A549 (cell line): ENCODE results near the gene KCNG1. TPM values are rescaled to one million over a fixed set of nuclear protein-coding genes. Genes with fewer than 3 reads are reported as not detected.
"Not testable (repeated sequence)": the region's sequence is repeated elsewhere in the genome, so short reads cannot be mapped to it uniquely, and the experiment has no call there.

Source experiments
- ATAC-seq, 2 experiments: fragments of 200-7000 bp in 1 of 2; fragments of >200 bp in 1 of 2; cut with Nextera tagmentation in 1 of 2; cut with Tn5 transposase in 1 of 2; 3 replicates each; pipeline versions ENCODE4 v1.8.0 to v1.9.1; 2018 to 2020; ENCODE audit warnings: mild to moderate bottlenecking in 1 of 2, moderate library complexity in 1 of 2
- CTCF ChIA-PET: fragments of 300-600 bp; sonication (Branson Sonifier 250); formaldehyde crosslinking; extraction: SDS; loops from one replicate; lab custom pipeline; 2021; ENCODE audit warnings: antibody characterized with exemption, inconsistent platforms; lab: Yijun Ruan, JAX
- POLR2A ChIA-PET: fragments of 350-600 bp; formaldehyde crosslinking; extraction: SDS; loops from one replicate; lab custom pipeline; 2021; ENCODE audit warnings: antibody characterized with exemption, inconsistent platforms; lab: Yijun Ruan, JAX
- DNase-seq, 2 experiments: peaks; one replicate each; pipeline versions ENCODE4 v3.0.0 to v3.0.0-alpha.2; 2011 to 2016; ENCODE audit warnings: low read depth in 1 of 2, low spot score in 1 of 2
- FAIRE-seq: peaks from 2 replicates; lab custom pipeline; 2011; peaks lifted over from hg19 to GRCh38; lab: Jason Lieb, UNC
- H3K27ac ChIP-seq, 2 experiments: fragments of >200 bp; sonication (Bioruptor Twin); formaldehyde crosslinking; 3 replicates each; pipeline ENCODE4 v1.5.1; 2016 to 2017
- H3K4me1 ChIP-seq: fragments of >200 bp; sonication (Bioruptor Twin); formaldehyde crosslinking; 3 replicates; pipeline ENCODE4 v1.6.1; 2016
- H3K4me2 ChIP-seq: fragments of >200 bp; sonication (Bioruptor Twin); formaldehyde crosslinking; 3 replicates; pipeline ENCODE4 v1.6.1; 2016
- H3K4me3 ChIP-seq: fragments of >200 bp; sonication (Bioruptor Twin); formaldehyde crosslinking; 3 replicates; pipeline ENCODE4 v1.5.1; 2016
- H3K9me3 ChIP-seq: fragments of >200 bp; sonication (Bioruptor Twin); formaldehyde crosslinking; 3 replicates; pipeline ENCODE4 v1.6.1; 2016
- BCL3 ChIP-seq: fragments of >200 bp; sonication (Bioruptor Twin); formaldehyde crosslinking; IDR thresholded peaks from 3 replicates; pipeline ENCODE4 v1.6.1; 2016
- CHD2 ChIP-seq: fragments of 150-350 bp; IDR thresholded peaks from 2 replicates; pipeline ENCODE4 v1.6.1; 2014; ENCODE audit warnings: low read length; ENCODE audit not compliant: partially characterized antibody
- CHD4 ChIP-seq: fragments of 200-600 bp; sonication (generic); IDR thresholded peaks from 2 replicates; pipeline ENCODE4 v1.6.1; 2016; ENCODE audit warnings: antibody characterized with exemption, mild to moderate bottlenecking, borderline replicate concordance
- EHMT2 ChIP-seq: fragments of 200-600 bp; sonication (generic); IDR thresholded peaks from 2 replicates; pipeline ENCODE4 v1.6.1; 2016; ENCODE audit warnings: antibody characterized with exemption, low read depth, mild to moderate bottlenecking, moderate library complexity
- ELK1 ChIP-seq: fragments of 150-350 bp; IDR thresholded peaks from 2 replicates; pipeline ENCODE4 v1.6.1; 2014; ENCODE audit warnings: low read depth, mild to moderate bottlenecking, low read length
- EP300 ChIP-seq, 2 experiments: fragments of >200 bp; sonication (Bioruptor Twin); formaldehyde crosslinking; IDR thresholded peaks; 2 replicates in 1 of 2; 3 replicates in 1 of 2; pipeline ENCODE4 v1.6.1; 2016 to 2017
- FOSB ChIP-seq: fragments of 250-450 bp; sonication (Bioruptor Pico); IDR thresholded peaks from 2 replicates; pipeline ENCODE4 v1.5.0; 2020; ENCODE audit warnings: mild to moderate bottlenecking, moderate library complexity
- GATA3 ChIP-seq: IDR thresholded peaks from 2 replicates; pipeline ENCODE4 v1.6.1; 2012; ENCODE audit warnings: borderline replicate concordance
- HDAC2 ChIP-seq: fragments of 200-600 bp; sonication (generic); IDR thresholded peaks from 2 replicates; pipeline ENCODE4 v1.6.1; 2016
- JUN ChIP-seq, 2 experiments: fragments of >200 bp; sonication (Bioruptor Twin); formaldehyde crosslinking; IDR thresholded peaks; 2 replicates in 1 of 2; 3 replicates in 1 of 2; pipeline ENCODE4 v1.6.1; 2016 to 2017
- KDM5A ChIP-seq: fragments of 200-600 bp; sonication (generic); IDR thresholded peaks from 2 replicates; pipeline ENCODE4 v1.6.1; 2016; ENCODE audit warnings: antibody characterized with exemption, mild to moderate bottlenecking
- MAZ ChIP-seq: fragments of 150-350 bp; IDR thresholded peaks from 2 replicates; pipeline ENCODE4 v1.6.1; 2014; ENCODE audit warnings: antibody characterized with exemption, low read depth, low read length, borderline replicate concordance
- NFE2L2 ChIP-seq: fragments of 150-350 bp; conservative IDR thresholded peaks from 2 replicates; pipeline ENCODE4 v1.6.1; 2014; ENCODE audit warnings: low read length
- RARB ChIP-seq: fragments of 250-450 bp; sonication (Bioruptor Pico); IDR thresholded peaks from 2 replicates; pipeline ENCODE4 v1.8.0; 2021; ENCODE audit warnings: mild to moderate bottlenecking, moderate library complexity
- RCOR1 ChIP-seq: fragments of 150-350 bp; IDR thresholded peaks from 2 replicates; pipeline ENCODE4 v1.6.1; 2014; ENCODE audit warnings: antibody characterized with exemption, low read length, low read depth
- TP53 ChIP-seq: fragments of 250-450 bp; sonication (Bioruptor Pico); IDR thresholded peaks from 2 replicates; pipeline ENCODE4 v1.5.0; 2021; ENCODE audit warnings: mild to moderate bottlenecking, moderate library complexity
- USF2 ChIP-seq: fragments of 450-650 bp; IDR thresholded peaks from 2 replicates; pipeline ENCODE4 v1.6.1; 2014; ENCODE audit warnings: antibody characterized with exemption
- ZNF302 ChIP-seq: fragments of 250-450 bp; sonication (Bioruptor Pico); IDR thresholded peaks from 2 replicates; pipeline ENCODE4 v1.9.0; 2021; ENCODE audit warnings: inconsistent platforms, mild to moderate bottlenecking, moderate library complexity
- ZSCAN20 ChIP-seq: fragments of 250-450 bp; sonication (Bioruptor Pico); IDR thresholded peaks from 2 replicates; pipeline ENCODE4 v1.8.0; 2022; ENCODE audit warnings: mild to moderate bottlenecking, moderate library complexity
- WGBS: methylation state at CpG from one replicate; pipeline ENCODE4 v1.1.6; 2017; ENCODE audit errors: missing lambda C conversion rate; 5-methylcytosine and 5-hydroxymethylcytosine counted together
- polyA plus RNA-seq, 4 experiments: library from polyadenylated mRNA; depleted of rRNA in 3 of 4; stranded (reverse); fragments of >200 nt; fragmentation: RNase III in 1 of 4; extraction: RNeasy Plus Mini Kit Qiagen cat#74134 plus additional on column Dnase treatment in 1 of 4; gene quantifications; 2 replicates in 3 of 4; 3 replicates in 1 of 4; pipeline ENCODE4 v1.2.3, GENCODE V29; 2011 to 2017

The KCNG1 gene
- polyA plus RNA-seq, 2 of the 4 experiments (the other 2 are of a cell fraction): 8.5 to 12.3 TPM

GRCh38 chr20:50980071-50980681 lies 42.7 kb downstream of the KCNG1 start (continued):
- TF ChIP-seq USF2 (no peak), EHMT2 (no peak), RARB (no peak), JUN (IDR thresholded peaks at IDR 0.05) (peak in 1 of 2 experiments; percentile 49; a peak in 1 of 5 replicates), CHD4 (no peak), NFE2L2 (no peak)

- FAIRE-seq, H3K4me2 ChIP-seq, H3K27ac ChIP-seq, POLR2A ChIA-PET, H3K9me3 ChIP-seq, DNase-seq, H3K4me3 ChIP-seq, ATAC-seq: not testable (repeated sequence)
- H3K4me1 ChIP-seq: peaks cover 41% of the 10 kb centered on the region
- 90% methylated on average over 4 of the region's 4 CpGs for WGBS
- CTCF ChIA-PET: interaction anchor here (0.9 to 1.9 kb wide), 2 partner anchors 9 to 329 kb away, joined by 7 to 8 read pairs; no protein-coding TSS in a partner anchor
Measured at GRCh38 chr20:50978533-50978932, 44.4 kb downstream of the KCNG1 start.

GRCh38 chr20:50977066-50978021 lies 45.6 kb downstream of the KCNG1 start:
- ATAC-seq (no peak), FAIRE-seq (no peak), DNase-seq (no peak)
- TF ChIP-seq ELK1 (no peak), ZSCAN20 (no peak), CHD2 (no peak), USF2 (no peak)
- Histone ChIP-seq H3K27ac (no peak overlapping the region), H3K9me3 (no peaks in the 10 kb centered on the region), H3K4me2 (no peak overlapping the region), H3K4me1 (peaks cover 33% of the 10 kb centered on the region), H3K4me3 (no peak overlapping the region)
- 72% methylated on average over 20 of the region's 20 CpGs for WGBS
- CTCF ChIA-PET: interaction anchor here (0.6 to 1.9 kb wide), 5 partner anchors 10 to 330 kb away, joined by 3 to 7 read pairs (median 3); partner anchors contain the start of gene BCAS4
- POLR2A ChIA-PET: no interaction called here

- CTCF ChIA-PET: interaction anchor here (0.9 to 4.8 kb wide), 6 partner anchors 9 to 331 kb away, joined by 3 to 23 read pairs (median 5); partner anchors contain the start of gene ADNP
Measured at GRCh38 chr20:50975701-50976330, 47.1 kb downstream of the KCNG1 start.

More at GRCh38 chr20:50975701-50976330, 47.1 kb downstream of the KCNG1 start:
- ATAC-seq: no peak
- WGBS: 77% methylated on average over 10 of the region's 10 CpGs
- H3K27ac ChIP-seq: no peak overlapping the region
- TF ChIP-seq GATA3 (no peak), CHD4 (no peak), KDM5A (no peak), JUN (IDR thresholded peaks at IDR 0.05) (no peak), EP300 (IDR thresholded peaks at IDR 0.05) (no peak), RCOR1 (no peak), HDAC2 (no peak), BCL3 (no peak), ZNF302 (CRISPR knock-in tag) (no peak), FOSB (CRISPR knock-in tag) (no peak), MAZ (no peak), ZSCAN20 (no peak), TP53 (CRISPR knock-in tag) (no peak)
- H3K4me3 ChIP-seq: no peak overlapping the region
- no peak overlapping the region for H3K4me2 ChIP-seq
- no peak for DNase-seq
- FAIRE-seq: no peak
- H3K4me1 ChIP-seq: peaks cover 18% of the 10 kb centered on the region
- H3K9me3 ChIP-seq: no peaks in the 10 kb centered on the region
- POLR2A ChIA-PET: no interaction called here
